GM19099 (cell line): ENCODE results near the gene GARIN3.

Experiments used
- POLR2A ChIP-seq: IDR thresholded peaks from 3 replicates; pipeline ENCODE4 v1.6.1; 2011; ENCODE audit warnings: low read depth; ENCODE audit not compliant: insufficient read length; ENCODE audit errors: extremely low read depth

Gene GARIN3

DNA sequence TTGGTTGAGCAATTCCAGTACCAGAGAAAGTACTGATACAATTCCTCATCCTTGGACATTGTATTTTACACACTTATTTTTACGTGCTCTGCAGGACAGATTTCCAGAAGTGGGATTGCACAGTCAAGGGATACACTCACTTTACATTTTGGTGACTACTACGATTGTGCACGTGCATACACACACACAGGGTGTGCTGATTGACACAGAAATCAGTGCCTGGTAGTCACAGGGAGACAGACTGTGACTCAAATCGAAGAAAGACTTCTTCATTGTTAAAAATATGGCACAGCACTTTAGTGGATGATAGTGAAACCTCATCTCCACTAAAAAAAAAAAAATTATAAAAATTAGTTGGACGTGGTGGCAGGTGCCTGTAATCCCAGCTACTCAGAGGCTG is 1.5 kb downstream of the GARIN3 start:
- no peak for TF ChIP-seq POLR2A

- no peak for TF ChIP-seq POLR2A
These were observed 3.0 kb downstream of the GARIN3 start for GRCh38 chr5:157162919-157163510.

DNA sequence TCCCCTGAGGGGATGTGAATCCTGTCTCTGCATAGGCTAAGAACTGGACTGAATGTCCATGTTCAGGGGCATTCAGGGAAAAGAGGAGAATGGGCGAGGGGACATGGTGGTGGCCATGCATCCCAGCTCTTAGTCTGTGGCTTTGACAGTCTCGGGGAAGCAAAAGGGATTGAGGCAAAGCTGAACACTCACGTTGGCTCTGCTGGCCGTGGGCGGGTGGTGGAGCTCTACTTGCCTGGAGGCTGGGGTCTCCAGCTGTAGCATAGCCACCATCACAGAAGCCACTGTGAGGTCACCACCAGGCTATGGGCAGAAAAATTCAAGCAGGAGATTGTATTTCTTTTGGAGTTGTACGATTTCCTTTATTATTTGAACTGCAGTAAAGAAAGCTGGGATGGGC is 4.1 kb downstream of the GARIN3 start:
- no peak for TF ChIP-seq POLR2A

DNA sequence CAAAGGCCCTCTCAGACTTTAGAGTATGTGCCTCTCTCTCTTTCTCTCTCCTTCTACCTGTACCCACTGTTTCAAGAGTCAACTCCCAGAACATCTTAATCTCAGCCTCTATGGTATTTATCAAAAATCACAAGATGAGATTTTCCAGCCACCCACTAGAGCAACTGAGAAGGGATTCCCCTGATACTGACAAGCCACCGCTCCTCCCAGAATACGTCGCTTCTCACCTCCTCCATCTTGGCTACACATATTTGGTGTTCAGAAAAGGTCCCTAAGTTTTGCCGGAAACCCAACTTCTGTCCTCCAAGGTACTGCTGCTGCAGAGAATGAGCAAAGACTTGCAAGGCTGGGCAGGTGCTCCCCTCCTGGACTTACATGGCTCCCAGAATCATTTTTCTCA is 6.1 kb downstream of the GARIN3 start:
- no peak for TF ChIP-seq POLR2A

DNA sequence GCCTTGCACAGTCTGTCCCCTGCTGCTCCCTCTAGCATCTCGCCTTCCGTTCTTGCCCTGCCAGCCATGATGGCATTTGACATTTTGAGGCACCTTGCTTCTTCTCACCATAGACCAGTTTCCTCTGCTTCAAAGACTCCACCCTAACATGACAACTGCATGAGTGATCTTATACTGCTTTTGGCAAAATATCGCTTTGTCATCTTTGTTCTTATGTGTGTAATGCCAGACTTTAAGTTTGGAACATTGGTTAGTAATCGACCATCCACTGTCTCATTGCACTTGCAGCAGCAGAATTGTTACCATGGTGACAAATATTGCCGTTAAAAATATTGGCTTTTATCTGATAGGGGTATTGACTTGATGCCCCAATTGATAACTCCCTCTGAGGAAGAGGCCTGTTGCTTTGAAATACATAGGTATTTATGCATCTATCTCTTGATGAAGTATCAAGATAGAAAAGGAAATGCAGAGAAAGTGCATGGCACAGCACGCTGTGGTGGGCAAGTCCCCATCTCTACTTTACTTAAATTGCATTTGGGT is 6.8 kb downstream of the GARIN3 start:
- TF ChIP-seq POLR2A, result no peak

- TF ChIP-seq POLR2A, result no peak
These were observed 8.7 kb downstream of the GARIN3 start for GRCh38 chr5:157157293-157157891.

GRCh38 chr5:157155297-157155696 is 10.8 kb downstream of the GARIN3 start:
- no peak for TF ChIP-seq POLR2A

DNA sequence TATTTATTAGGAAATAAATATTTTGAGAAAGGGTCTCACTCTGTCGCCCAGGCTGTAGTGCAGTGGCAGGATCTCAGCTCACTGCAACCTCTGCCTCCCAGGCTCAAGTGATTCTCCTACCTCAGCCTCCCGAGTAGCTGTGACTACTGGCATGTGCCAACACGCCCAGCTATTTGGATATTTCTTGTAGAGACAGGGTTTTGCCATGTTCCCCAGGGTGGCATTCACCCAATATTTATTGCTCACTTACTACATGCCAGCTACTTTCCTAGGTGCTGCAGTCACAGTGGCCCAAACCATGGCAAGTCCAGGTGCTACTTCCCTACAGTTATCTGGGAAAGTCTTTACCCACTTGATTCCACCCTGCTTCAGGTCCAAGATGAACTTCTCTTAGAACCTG is 15.1 kb downstream of the GARIN3 start:
- TF ChIP-seq POLR2A, result no peak

GRCh38 chr5:157148734-157149615 is 17.1 kb downstream of the GARIN3 start:
- TF ChIP-seq POLR2A, result no peak

DNA sequence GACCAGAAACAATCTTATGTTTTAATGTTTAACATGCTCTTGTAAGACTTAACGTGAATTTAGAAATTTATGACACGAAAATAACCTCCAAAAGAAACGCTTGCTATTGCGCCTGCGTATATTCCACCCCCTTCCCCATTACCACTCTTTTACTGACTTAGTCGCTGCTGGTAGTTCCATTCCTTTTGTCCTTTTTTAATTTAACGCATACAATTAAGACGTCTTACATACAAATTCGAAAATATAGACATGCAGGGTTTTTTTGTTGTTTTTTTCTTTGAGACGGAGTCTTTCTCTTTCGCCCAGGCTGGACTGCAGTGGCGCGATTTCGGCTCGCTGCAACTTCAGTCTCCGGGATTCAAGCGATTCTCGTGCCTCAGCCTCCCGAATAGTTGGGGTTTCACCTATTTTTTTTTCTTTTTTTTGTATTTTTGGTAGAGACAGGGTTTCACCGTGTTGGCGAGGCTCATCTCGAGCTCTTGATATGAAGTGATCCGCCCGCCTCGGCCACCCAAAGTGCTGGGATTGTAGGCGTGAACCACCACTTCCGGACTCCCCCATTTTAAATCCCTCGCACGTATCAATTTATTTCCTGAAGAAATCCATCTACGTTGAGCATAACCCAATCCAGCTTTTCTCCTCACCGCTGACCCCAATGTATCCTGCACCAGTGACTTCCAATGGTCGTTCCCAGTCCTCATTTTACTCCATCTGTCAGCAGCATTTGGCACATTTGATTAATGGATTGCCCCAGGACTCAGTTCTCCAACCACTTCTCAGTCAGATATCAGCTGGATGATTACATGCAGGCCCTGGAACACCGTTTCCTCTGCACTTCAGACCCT is 22.7 kb downstream of the GARIN3 start:
- TF ChIP-seq POLR2A, result no peak

DNA sequence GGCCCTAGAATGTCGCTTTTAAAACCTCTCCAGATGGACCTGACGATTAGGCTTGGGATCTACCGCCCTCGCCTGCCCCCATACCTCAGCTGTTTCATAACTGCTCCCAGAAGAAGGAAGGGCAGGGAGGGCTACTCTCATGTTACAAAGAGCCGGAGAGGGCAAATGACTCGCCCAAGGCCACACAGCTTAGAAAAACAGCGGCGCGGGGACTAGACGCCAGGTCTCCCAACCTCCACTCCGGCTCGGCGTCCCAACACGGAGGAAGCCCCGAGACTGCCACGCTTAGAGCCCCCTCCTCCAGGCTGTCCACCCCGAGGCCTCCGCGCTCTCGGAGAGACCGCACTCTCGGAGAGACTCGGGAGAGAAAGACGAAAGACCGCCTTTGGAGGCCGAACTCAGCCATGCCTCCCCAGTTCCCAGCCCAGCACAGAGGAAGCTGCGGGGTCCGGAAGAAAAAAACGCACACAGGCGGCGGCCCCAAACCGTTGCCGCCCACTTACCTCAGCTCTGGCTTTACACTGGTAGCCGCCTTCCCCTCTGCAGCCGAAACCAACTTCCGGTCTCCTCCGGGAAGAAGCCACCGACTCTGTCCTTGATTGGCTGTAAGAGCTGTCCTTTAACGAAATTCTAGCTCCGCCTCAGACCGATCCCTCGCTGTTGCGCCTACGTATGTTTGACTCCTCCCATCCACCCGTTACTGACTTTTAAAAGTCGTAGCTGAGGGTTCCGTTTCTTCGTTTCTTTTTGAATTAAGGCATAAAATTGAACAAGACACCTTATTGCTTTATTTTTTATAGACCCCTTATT is 23.5 kb downstream of the GARIN3 start, which contains the start of gene MED7:
TSS of gene MED7 (minus strand) at position 549 of the 810 bp plus-strand sequence. CDS start 3,434 bp downstream, outside the sequence.
- TF ChIP-seq POLR2A, result peak; percentile 90

- no peak for TF ChIP-seq POLR2A
These were observed 28.4 kb downstream of the GARIN3 start for GRCh38 chr5:157137691-157138090.

DNA sequence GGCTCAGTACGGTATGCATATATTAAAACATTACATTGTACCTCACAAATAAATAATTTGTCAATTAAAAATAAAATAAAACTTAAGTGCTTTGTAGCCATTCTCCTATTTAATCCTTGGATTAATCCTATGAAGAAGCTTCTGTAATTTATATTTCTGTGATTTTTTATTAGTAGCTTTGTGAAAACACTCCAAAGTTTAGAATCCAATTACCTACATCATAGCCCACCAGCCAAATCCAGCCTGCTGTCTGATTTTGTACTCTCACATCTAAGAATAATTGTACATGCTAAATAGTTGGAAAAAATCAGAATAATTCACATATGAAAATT is 33.8 kb downstream of the GARIN3 start:
- TF ChIP-seq POLR2A, result no peak

GRCh38 chr5:157130925-157131324 is 35.1 kb downstream of the GARIN3 start:
- TF ChIP-seq POLR2A, result no peak
